H1 (cell line): Measurements from ENCODE around the gene AKAP7.

Source experiments
- CEBPB ChIP-seq: IDR thresholded peaks from 2 replicates; pipeline ENCODE4 v1.6.1; 2012; ENCODE audit warnings: low read depth, low read length
- EZH2 ChIP-seq: fragments of 200-600 bp; sonication (generic); IDR thresholded peaks from 2 replicates; pipeline ENCODE4 v1.7.1; 2012; ENCODE audit warnings: low read depth, mild to moderate bottlenecking, moderate library complexity, low read length, inconsistent platforms; ENCODE audit not compliant: severe bottlenecking
- JUND ChIP-seq: IDR thresholded peaks from 2 replicates; pipeline ENCODE4 v1.6.1; 2011; ENCODE audit warnings: mild to moderate bottlenecking, improper control_type of control experiment, low read length
- MAFK ChIP-seq: IDR thresholded peaks from 2 replicates; pipeline ENCODE4 v1.6.1; 2012; ENCODE audit warnings: low read depth, mild to moderate bottlenecking, improper control_type of control experiment, low read length
- POLR2A ChIP-seq, 2 experiments: IDR thresholded peaks; 1 replicate in 1 of 2; 2 replicates in 1 of 2; pipeline ENCODE4 v1.6.1; 2011; ENCODE audit warnings: low read depth in 2 of 2, low read length in 2 of 2, mild to moderate bottlenecking in 2 of 2; ENCODE audit errors: control extremely low read depth in 1 of 2
- POLR2AphosphoS5 ChIP-seq: IDR thresholded peaks from 2 replicates; pipeline ENCODE4 v1.6.1; 2011; ENCODE audit warnings: low read depth, low read length
- TF ChIP-seq, protein P1 (sequence below), 3 experiments: IDR thresholded peaks; 1 replicate in 2 of 3; 2 replicates in 1 of 3; pipeline versions ENCODE4 v1.5.1 to v1.6.1; 2011; ENCODE audit warnings: low read length in 3 of 3, mild to moderate bottlenecking in 3 of 3, inconsistent platforms in 2 of 3, low read depth in 1 of 3, moderate library complexity in 1 of 3; ENCODE audit not compliant: insufficient read depth in 1 of 3; ENCODE audit errors: control extremely low read depth in 1 of 3

DNA sequence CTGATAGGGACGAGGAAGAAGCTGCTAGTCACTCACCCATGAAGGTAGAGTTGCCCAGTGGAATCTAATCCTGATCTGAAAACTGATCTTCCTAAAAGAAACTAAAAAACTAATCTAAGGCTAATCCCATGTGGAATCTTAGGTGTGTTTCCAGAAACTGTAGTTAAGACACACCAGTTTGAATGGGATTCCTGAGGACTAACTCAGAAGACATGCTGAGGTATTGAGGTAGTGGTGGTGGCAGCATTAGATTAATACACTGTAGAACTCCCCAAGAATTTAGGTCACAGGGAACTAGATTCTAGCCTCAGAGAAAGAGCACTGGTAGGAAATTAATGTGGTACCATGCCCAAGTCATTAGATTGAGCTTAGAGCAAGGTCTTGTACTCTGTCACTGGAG lies 19.6 kb upstream of the AKAP7 start:
- TF ChIP-seq CEBPB (no peak), EZH2 (no peak), POLR2A (IDR thresholded peaks at IDR 0.05; ENCODE audit: control extremely low read depth in 1 of 2, low read depth in 2 of 2, low read length in 2 of 2) (no peak), POLR2AphosphoS5 (no peak), MAFK (no peak), JUND (no peak)
- TF ChIP-seq, protein P1, sequence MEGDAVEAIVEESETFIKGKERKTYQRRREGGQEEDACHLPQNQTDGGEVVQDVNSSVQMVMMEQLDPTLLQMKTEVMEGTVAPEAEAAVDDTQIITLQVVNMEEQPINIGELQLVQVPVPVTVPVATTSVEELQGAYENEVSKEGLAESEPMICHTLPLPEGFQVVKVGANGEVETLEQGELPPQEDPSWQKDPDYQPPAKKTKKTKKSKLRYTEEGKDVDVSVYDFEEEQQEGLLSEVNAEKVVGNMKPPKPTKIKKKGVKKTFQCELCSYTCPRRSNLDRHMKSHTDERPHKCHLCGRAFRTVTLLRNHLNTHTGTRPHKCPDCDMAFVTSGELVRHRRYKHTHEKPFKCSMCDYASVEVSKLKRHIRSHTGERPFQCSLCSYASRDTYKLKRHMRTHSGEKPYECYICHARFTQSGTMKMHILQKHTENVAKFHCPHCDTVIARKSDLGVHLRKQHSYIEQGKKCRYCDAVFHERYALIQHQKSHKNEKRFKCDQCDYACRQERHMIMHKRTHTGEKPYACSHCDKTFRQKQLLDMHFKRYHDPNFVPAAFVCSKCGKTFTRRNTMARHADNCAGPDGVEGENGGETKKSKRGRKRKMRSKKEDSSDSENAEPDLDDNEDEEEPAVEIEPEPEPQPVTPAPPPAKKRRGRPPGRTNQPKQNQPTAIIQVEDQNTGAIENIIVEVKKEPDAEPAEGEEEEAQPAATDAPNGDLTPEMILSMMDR (IDR thresholded peaks at IDR 0.05; ENCODE audit: control extremely low read depth in 1 of 3, insufficient read depth in 1 of 3, low read depth in 1 of 3, low read length in 3 of 3), result no peak
